GM12865 (cell line): ENCODE measurements around the gene LHX1.

Experiments used
- DNase-seq: peaks from one replicate; pipeline ENCODE4 v3.0.0; 2010; ENCODE audit warnings: low read depth
- H3K4me3 ChIP-seq: 2 replicates; pipeline ENCODE4 v1.5.1; 2011; ENCODE audit warnings: mild to moderate bottlenecking, low read depth, low read length, control low read depth
- CTCF ChIP-seq: IDR thresholded peaks from 2 replicates; pipeline ENCODE4 v1.5.1; 2011; ENCODE audit warnings: low read length, control low read depth, low read depth, inconsistent platforms; ENCODE audit not compliant: insufficient read depth; ENCODE audit errors: missing control alignments

The LHX1 gene

GRCh38 chr17:36923814-36924221, 13.5 kb upstream of the LHX1 start:
- TF ChIP-seq CTCF: no peak
- no peak overlapping the region for H3K4me3 ChIP-seq
- no peak for DNase-seq

- DNase-seq: no peak
These were observed 11.0 kb upstream of the LHX1 start for GRCh38 chr17:36926226-36926625.

GRCh38 chr17:36926701-36927100, 10.6 kb upstream of the LHX1 start:
- TF ChIP-seq CTCF: no peak
- no peak overlapping the region for H3K4me3 ChIP-seq
- no peak for DNase-seq

More at GRCh38 chr17:36926226-36926625, 11.0 kb upstream of the LHX1 start:
- no peak for TF ChIP-seq CTCF
- no peak overlapping the region for H3K4me3 ChIP-seq

GRCh38 chr17:36928471-36929345, 8.6 kb upstream of the LHX1 start:
- no peak for TF ChIP-seq CTCF
- DNase-seq: no peak
- H3K4me3 ChIP-seq: no peak overlapping the region

GRCh38 chr17:36929851-36930582, 7.3 kb upstream of the LHX1 start:
- H3K4me3 ChIP-seq: no peak overlapping the region
- no peak for DNase-seq
- no peak for TF ChIP-seq CTCF

- no peak for DNase-seq
- TF ChIP-seq CTCF: no peak
- no peak overlapping the region for H3K4me3 ChIP-seq
These were observed 6.7 kb upstream of the LHX1 start for GRCh38 chr17:36930583-36930900.
